ENCODE data around the gene CDH24.
"Not testable (repeated sequence)": the region's sequence is repeated elsewhere in the genome, so short reads cannot be mapped to it uniquely, and the experiment has no call there.

CDH24 gene

GRCh38 chr14:23009483-23009938 lies 47.8 kb downstream of the CDH24 start:
- Histone ChIP-seq H3K4me3 (ENCODE audit: low read depth in 1 of 2, low read length in 2 of 2) (peak overlapping the region; percentile 70 to 78), H3K27ac (ENCODE audit: low read length) (peak overlapping the region; percentile 89), H3K9me3 (ENCODE audit: control insufficient read depth in 1 of 2, low read length in 2 of 2) (no peaks in the 10 kb centered on the region), H3K36me3 (ENCODE audit: control insufficient read depth in 1 of 2, insufficient read depth in 2 of 2, low read length in 2 of 2) (no peaks in the 10 kb centered on the region), H3K4me1 (ENCODE audit: control insufficient read depth in 1 of 2, insufficient read depth in 2 of 2, low read length in 2 of 2) (peaks cover 4 to 7% of the 10 kb centered on the region in 2 donors), H3K27me3 (ENCODE audit: low read depth, low read length) (no peaks in the 10 kb centered on the region)

GRCh38 chr14:23008831-23009230 lies 48.5 kb downstream of the CDH24 start:
- Histone ChIP-seq H3K9me3 (ENCODE audit: control insufficient read depth in 1 of 2, low read length in 2 of 2) (no peaks in the 10 kb centered on the region), H3K4me3 (ENCODE audit: low read depth in 1 of 2, low read length in 2 of 2) (no peak overlapping the region), H3K27ac (ENCODE audit: low read length) (no peak overlapping the region), H3K27me3 (ENCODE audit: low read depth, low read length) (no peaks in the 10 kb centered on the region), H3K4me1 (ENCODE audit: control insufficient read depth in 1 of 2, insufficient read depth in 2 of 2, low read length in 2 of 2) (peaks cover 4 to 7% of the 10 kb centered on the region in 2 donors), H3K36me3 (ENCODE audit: control insufficient read depth in 1 of 2, insufficient read depth in 2 of 2, low read length in 2 of 2) (no peaks in the 10 kb centered on the region)

DNA sequence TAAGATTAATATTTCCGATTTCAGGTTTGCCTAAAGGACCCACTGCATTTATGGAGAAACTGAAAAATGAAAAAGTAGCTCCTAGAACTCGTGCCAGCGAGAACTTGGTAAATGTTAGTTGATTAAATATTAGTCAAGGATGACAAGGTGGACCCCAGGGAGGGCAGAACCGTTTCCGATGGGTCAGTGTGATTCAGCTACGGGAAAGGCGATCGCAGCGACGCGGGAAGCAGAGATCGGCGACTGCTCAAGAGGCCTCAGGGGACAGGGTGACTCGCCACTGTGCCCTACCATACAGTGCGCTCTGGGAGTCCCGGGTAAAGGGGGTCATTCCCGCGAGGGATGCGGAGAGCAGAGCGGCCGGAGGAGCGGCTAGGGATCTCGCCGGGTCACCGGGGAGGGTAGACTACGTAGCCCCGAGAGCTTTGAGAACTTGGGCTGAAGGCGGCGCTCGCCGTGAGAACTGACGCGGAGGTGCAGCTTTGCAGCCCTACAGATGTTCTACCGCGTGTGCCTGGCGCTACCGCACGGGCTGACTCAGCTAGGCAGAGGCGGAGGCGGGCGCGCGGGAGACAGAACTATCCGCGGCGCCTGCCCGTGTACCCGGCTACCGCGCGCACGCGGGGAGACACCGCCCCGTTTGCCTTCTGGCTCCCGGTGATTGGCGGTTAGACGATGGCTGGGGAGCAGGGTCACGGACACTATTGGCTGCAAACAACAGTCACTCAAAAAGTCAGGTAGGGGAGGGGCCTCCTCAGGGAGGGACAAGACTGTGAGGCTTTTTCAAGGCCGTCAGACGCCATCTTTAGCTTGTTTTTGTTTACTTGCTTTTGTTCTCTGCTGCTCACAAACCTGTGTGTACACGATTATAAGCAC lies 50.5 kb downstream of the CDH24 start:
- no peaks in the 10 kb centered on the region for H3K9me3 ChIP-seq (ENCODE audit: control insufficient read depth in 1 of 2, low read length in 2 of 2)
- peak overlapping the region; percentile 94 for H3K27ac ChIP-seq (ENCODE audit: low read length)
- no peaks in the 10 kb centered on the region for H3K36me3 ChIP-seq (ENCODE audit: control insufficient read depth in 1 of 2, insufficient read depth in 2 of 2, low read length in 2 of 2)
- H3K4me1 ChIP-seq (ENCODE audit: control insufficient read depth in 1 of 2, insufficient read depth in 2 of 2, low read length in 2 of 2): peaks cover 4 to 7% of the 10 kb centered on the region in 2 donors
- H3K27me3 ChIP-seq (ENCODE audit: low read depth, low read length): no peaks in the 10 kb centered on the region
- H3K4me3 ChIP-seq (ENCODE audit: low read depth in 1 of 2, low read length in 2 of 2): peak overlapping the region; percentile 82 to 90

- no peaks in the 10 kb centered on the region for H3K36me3 ChIP-seq (ENCODE audit: control insufficient read depth in 1 of 2, insufficient read depth in 2 of 2, low read length in 2 of 2)
- peak overlapping the region; percentile 82 to 90 for H3K4me3 ChIP-seq (ENCODE audit: low read depth in 1 of 2, low read length in 2 of 2)
- H3K27me3 ChIP-seq (ENCODE audit: low read depth, low read length): no peaks in the 10 kb centered on the region
Measured at GRCh38 chr14:23006188-23006534, 51.2 kb downstream of the CDH24 start.

GRCh38 chr14:23005451-23006187 lies 51.7 kb downstream of the CDH24 start:
- Histone ChIP-seq H3K9me3 (ENCODE audit: control insufficient read depth in 1 of 2, low read length in 2 of 2) (no peaks in the 10 kb centered on the region), H3K4me1 (ENCODE audit: control insufficient read depth in 1 of 2, insufficient read depth in 2 of 2, low read length in 2 of 2) (peaks cover 4 to 7% of the 10 kb centered on the region in 2 donors), H3K4me3 (ENCODE audit: low read depth in 1 of 2, low read length in 2 of 2) (peak overlapping the region; percentile 82 to 90), H3K36me3 (ENCODE audit: control insufficient read depth in 1 of 2, insufficient read depth in 2 of 2, low read length in 2 of 2) (no peaks in the 10 kb centered on the region), H3K27ac (ENCODE audit: low read length) (no peak overlapping the region), H3K27me3 (ENCODE audit: low read depth, low read length) (no peaks in the 10 kb centered on the region)

More at GRCh38 chr14:23006188-23006534, 51.2 kb downstream of the CDH24 start:
- peak overlapping the region; percentile 94 for H3K27ac ChIP-seq (ENCODE audit: low read length)
- no peaks in the 10 kb centered on the region for H3K9me3 ChIP-seq (ENCODE audit: control insufficient read depth in 1 of 2, low read length in 2 of 2)
- H3K4me1 ChIP-seq (ENCODE audit: control insufficient read depth in 1 of 2, insufficient read depth in 2 of 2, low read length in 2 of 2): peaks cover 4 to 7% of the 10 kb centered on the region in 2 donors

GRCh38 chr14:23004274-23004673 lies 53.0 kb downstream of the CDH24 start:
- not testable (repeated sequence) for H3K27me3 ChIP-seq (ENCODE audit: low read depth, low read length); H3K36me3 ChIP-seq (ENCODE audit: control insufficient read depth in 1 of 2, insufficient read depth in 2 of 2, low read length in 2 of 2); H3K4me1 ChIP-seq (ENCODE audit: control insufficient read depth in 1 of 2, insufficient read depth in 2 of 2, low read length in 2 of 2); H3K9me3 ChIP-seq (ENCODE audit: control insufficient read depth in 1 of 2, low read length in 2 of 2); H3K27ac ChIP-seq (ENCODE audit: low read length); H3K4me3 ChIP-seq (ENCODE audit: low read depth in 1 of 2, low read length in 2 of 2)

DNA sequence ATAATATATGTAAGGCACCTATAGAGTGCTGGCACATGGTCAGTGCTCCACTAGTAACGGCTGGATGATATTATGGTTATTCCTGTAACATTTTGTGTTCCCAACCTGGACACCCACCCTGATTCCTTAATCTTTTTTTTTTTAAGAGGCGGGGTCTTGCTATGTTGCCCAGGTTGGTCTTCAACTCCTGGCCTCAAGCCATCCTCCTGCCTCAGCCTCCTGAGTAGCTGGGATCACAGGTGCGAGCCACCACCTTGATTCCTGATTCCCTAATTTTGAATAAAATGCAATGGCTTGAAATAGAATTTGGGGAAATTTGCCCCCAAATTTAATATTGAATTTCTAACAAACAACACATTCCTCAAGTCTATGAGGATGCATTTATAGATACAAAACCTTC lies 54.7 kb downstream of the CDH24 start:
- H3K4me1 ChIP-seq (ENCODE audit: control insufficient read depth in 1 of 2, insufficient read depth in 2 of 2, low read length in 2 of 2): peaks cover 3 to 7% of the 10 kb centered on the region in 2 donors
- no peaks in the 10 kb centered on the region for H3K36me3 ChIP-seq (ENCODE audit: control insufficient read depth in 1 of 2, insufficient read depth in 2 of 2, low read length in 2 of 2)
- no peak overlapping the region for H3K27ac ChIP-seq (ENCODE audit: low read length)
- H3K27me3 ChIP-seq (ENCODE audit: low read depth, low read length): no peaks in the 10 kb centered on the region
- no peaks in the 10 kb centered on the region for H3K9me3 ChIP-seq (ENCODE audit: control insufficient read depth in 1 of 2, low read length in 2 of 2)
- no peak overlapping the region for H3K4me3 ChIP-seq (ENCODE audit: low read depth in 1 of 2, low read length in 2 of 2)

DNA sequence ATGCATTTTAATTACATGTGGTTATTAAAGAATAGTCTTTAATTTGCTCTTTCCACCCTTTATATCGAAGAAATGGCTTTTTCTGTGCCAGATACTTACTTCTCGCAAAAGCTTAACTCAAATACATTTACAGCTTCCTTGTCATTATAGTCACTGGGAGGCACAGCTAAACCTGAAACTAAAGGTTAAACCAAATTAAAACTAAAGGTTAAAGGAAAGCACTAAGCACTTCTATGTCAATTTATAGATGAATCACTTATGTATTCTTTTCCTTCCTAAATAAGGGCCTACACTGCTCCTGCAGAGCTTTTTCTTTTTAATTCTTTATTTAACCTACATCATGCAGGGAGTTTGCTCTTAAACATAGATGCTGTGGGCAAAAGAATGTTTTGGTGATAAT lies 56.5 kb downstream of the CDH24 start:
- Histone ChIP-seq H3K27me3 (ENCODE audit: low read depth, low read length) (no peaks in the 10 kb centered on the region), H3K36me3 (ENCODE audit: control insufficient read depth in 1 of 2, insufficient read depth in 2 of 2, low read length in 2 of 2) (peaks cover 0 to 2% of the 10 kb centered on the region in 2 donors), H3K27ac (ENCODE audit: low read length) (no peak overlapping the region), H3K4me3 (ENCODE audit: low read depth in 1 of 2, low read length in 2 of 2) (no peak overlapping the region), H3K9me3 (ENCODE audit: control insufficient read depth in 1 of 2, low read length in 2 of 2) (no peaks in the 10 kb centered on the region), H3K4me1 (ENCODE audit: control insufficient read depth in 1 of 2, insufficient read depth in 2 of 2, low read length in 2 of 2) (no peaks in the 10 kb centered on the region)

DNA sequence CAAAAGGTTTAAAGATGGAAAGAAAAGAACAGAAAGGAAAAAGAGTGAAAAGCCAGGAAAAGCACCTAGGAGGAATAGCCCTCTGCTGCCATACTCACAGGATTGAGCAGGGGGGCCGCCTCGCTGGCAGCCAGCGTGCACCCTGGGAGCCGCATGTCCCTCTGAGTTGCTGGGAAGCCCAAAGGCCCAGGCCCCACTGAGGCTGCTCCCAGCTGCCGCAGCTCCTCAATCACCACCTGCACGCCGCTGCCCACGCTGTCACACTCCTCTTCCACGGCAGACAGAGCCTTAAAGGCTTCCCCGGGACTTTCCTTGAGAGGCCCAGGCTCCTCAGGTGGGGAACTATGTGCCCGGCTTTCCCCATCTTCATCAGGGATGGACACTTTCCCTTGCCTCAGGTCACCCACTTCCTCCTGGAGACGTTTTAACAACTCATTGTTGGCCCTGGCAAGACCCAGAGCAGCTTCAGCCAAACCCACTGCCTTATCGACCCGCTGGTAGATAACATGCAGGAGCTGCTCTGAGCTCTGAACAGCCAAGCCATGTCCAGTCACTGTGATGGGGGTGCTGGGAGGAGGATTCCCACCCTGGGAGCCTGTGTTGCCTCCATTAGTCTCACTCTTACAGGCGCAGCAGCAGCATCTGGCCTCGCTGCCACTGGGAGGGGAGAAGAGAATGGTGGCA lies 58.8 kb downstream of the CDH24 start:
- H3K9me3 ChIP-seq (ENCODE audit: control insufficient read depth in 1 of 2, low read length in 2 of 2): no peaks in the 10 kb centered on the region
- H3K4me3 ChIP-seq (ENCODE audit: low read depth in 1 of 2, low read length in 2 of 2): no peak overlapping the region
- H3K27ac ChIP-seq (ENCODE audit: low read length): no peak overlapping the region
- H3K4me1 ChIP-seq (ENCODE audit: control insufficient read depth in 1 of 2, insufficient read depth in 2 of 2, low read length in 2 of 2): peaks cover 0 to 4% of the 10 kb centered on the region in 2 donors
- H3K27me3 ChIP-seq (ENCODE audit: low read depth, low read length): no peaks in the 10 kb centered on the region
- H3K36me3 ChIP-seq (ENCODE audit: control insufficient read depth in 1 of 2, insufficient read depth in 2 of 2, low read length in 2 of 2): peaks cover 0 to 3% of the 10 kb centered on the region in 2 donors

- Histone ChIP-seq H3K4me1 (ENCODE audit: control insufficient read depth in 1 of 2, insufficient read depth in 2 of 2, low read length in 2 of 2) (peaks cover 0 to 4% of the 10 kb centered on the region in 2 donors), H3K4me3 (ENCODE audit: low read depth in 1 of 2, low read length in 2 of 2) (no peak overlapping the region), H3K27ac (ENCODE audit: low read length) (no peak overlapping the region), H3K9me3 (ENCODE audit: control insufficient read depth in 1 of 2, low read length in 2 of 2) (no peaks in the 10 kb centered on the region), H3K36me3 (ENCODE audit: control insufficient read depth in 1 of 2, insufficient read depth in 2 of 2, low read length in 2 of 2) (peaks cover 0 to 3% of the 10 kb centered on the region in 2 donors), H3K27me3 (ENCODE audit: low read depth, low read length) (no peaks in the 10 kb centered on the region)
Measured at GRCh38 chr14:22997676-22998323, 59.5 kb downstream of the CDH24 start.

Measured in muscle layer of duodenum (tissue), 2 donors.